ENCODE measurements around the gene FDPS. TPM values are rescaled to one million over a fixed set of nuclear protein-coding genes. Genes with fewer than 3 reads are reported as not detected.

FDPS gene
- total RNA-seq, 1 experiment from 2014 or later = 269 TPM

DNA sequence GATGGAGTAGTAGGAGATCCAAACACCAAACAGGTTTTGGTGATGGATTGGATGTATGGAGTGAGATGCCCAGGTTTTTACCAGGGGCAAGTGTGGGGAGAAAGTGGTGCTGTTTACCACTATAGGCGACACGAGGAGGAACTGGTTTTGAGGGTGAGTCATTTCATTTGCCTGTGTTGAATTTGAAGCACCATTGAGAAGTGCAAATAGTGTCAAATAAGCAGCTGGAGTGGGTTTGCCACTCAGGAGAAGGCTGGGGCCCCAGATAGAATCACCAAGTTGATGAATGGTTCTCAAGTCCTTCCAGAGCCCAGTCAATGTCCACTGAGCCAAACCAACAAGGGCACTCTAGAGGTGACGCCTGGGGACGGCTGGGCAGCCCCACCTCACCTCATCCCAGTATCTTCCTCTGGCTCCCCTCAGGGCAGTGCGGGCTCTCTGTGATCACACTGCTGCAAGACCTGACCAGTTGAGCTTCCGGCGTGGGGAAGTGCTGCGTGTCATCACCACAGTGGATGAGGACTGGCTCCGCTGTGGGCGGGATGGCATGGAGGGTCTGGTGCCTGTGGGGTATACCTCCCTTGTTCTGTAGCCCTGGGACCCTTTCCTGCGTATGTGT lies 21.4 kb downstream of the FDPS start:
- no peaks in the 10 kb centered on the region for H3K9me2 ChIP-seq (ENCODE audit: insufficient read depth)
- no peak overlapping the region for H3K27ac ChIP-seq (ENCODE audit: low read depth, low read length)
- H3K27me3 ChIP-seq (ENCODE audit: insufficient read depth, low read length) = no peaks in the 10 kb centered on the region
- H3K79me2 ChIP-seq (ENCODE audit: insufficient read depth, low read length) = peaks cover 31% of the 10 kb centered on the region; the same call in 1 of the 2 replicates
- DNase-seq (ENCODE audit: low read depth, low spot score) = no peak
- TF ChIP-seq SP1 (IDR thresholded peaks at IDR 0.05; ENCODE audit: low read depth) (no peak), POLR2AphosphoS5 (IDR thresholded peaks at IDR 0.05; ENCODE audit: low read depth, low read length) (no peak), JUND (IDR thresholded peaks at IDR 0.05) (no peak), POLR2A (IDR thresholded peaks at IDR 0.05; ENCODE audit: borderline replicate concordance, extremely low read depth, insufficient read depth, insufficient read length) (no peak), RAD21 (IDR thresholded peaks at IDR 0.05; ENCODE audit: low read depth) (no peak), EGR1 (IDR thresholded peaks at IDR 0.05; ENCODE audit: low read depth) (no peak), ZNF274 (IDR thresholded peaks at IDR 0.05; ENCODE audit: low read depth, low read length) (no peak), SIN3A (IDR thresholded peaks at IDR 0.05; ENCODE audit: low read depth) (no peak), CEBPB (IDR thresholded peaks at IDR 0.05; ENCODE audit: low read depth) (no peak), SRF (IDR thresholded peaks at IDR 0.05; ENCODE audit: low read depth) (no peak), EZH2phosphoT487 (IDR thresholded peaks at IDR 0.05; ENCODE audit: borderline replicate concordance) (no peak), FOSL1 (IDR thresholded peaks at IDR 0.05; ENCODE audit: low read depth) (no peak), YY1 (IDR thresholded peaks at IDR 0.05; ENCODE audit: extremely low read depth, insufficient replicate concordance, low read depth, low read length) (no peak)
- TF ChIP-seq, protein P1, sequence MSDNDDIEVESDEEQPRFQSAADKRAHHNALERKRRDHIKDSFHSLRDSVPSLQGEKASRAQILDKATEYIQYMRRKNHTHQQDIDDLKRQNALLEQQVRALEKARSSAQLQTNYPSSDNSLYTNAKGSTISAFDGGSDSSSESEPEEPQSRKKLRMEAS (IDR thresholded peaks at IDR 0.05) = no peak
- TF ChIP-seq, protein P2, sequence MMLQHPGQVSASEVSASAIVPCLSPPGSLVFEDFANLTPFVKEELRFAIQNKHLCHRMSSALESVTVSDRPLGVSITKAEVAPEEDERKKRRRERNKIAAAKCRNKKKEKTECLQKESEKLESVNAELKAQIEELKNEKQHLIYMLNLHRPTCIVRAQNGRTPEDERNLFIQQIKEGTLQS (IDR thresholded peaks at IDR 0.05) = no peak
- TF ChIP-seq, protein P3, sequence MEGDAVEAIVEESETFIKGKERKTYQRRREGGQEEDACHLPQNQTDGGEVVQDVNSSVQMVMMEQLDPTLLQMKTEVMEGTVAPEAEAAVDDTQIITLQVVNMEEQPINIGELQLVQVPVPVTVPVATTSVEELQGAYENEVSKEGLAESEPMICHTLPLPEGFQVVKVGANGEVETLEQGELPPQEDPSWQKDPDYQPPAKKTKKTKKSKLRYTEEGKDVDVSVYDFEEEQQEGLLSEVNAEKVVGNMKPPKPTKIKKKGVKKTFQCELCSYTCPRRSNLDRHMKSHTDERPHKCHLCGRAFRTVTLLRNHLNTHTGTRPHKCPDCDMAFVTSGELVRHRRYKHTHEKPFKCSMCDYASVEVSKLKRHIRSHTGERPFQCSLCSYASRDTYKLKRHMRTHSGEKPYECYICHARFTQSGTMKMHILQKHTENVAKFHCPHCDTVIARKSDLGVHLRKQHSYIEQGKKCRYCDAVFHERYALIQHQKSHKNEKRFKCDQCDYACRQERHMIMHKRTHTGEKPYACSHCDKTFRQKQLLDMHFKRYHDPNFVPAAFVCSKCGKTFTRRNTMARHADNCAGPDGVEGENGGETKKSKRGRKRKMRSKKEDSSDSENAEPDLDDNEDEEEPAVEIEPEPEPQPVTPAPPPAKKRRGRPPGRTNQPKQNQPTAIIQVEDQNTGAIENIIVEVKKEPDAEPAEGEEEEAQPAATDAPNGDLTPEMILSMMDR (IDR thresholded peaks at IDR 0.05 in 2 of 3, conservative IDR thresholded peaks at IDR 0.05 in 1 of 3; ENCODE audit: borderline replicate concordance in 1 of 3, insufficient read depth in 1 of 3, low read depth in 2 of 3, low read length in 2 of 3) = no peak
- RAD21 ChIA-PET (ENCODE audit: low non-redundant PET in 1 of 2, low total read pairs in 2 of 2, uncharacterized antibody in 2 of 2, unreplicated experiment in 2 of 2) = no interaction called here
- no peak overlapping the region for H3K4me3 ChIP-seq (replicated peaks in 1 of 2; ENCODE audit: low read depth in 1 of 2, low read length in 2 of 2)
- 0 out of 2 replicates have a peak, but pooled peaks cover 2% of the 10 kb centered on the region for H4K20me1 ChIP-seq (ENCODE audit: insufficient read depth)
- peaks cover 24 to 28% of the 10 kb centered on the region in 2 experiments; a peak in 3 of 4 replicates for H3K36me3 ChIP-seq (ENCODE audit: control insufficient read depth in 1 of 2, insufficient read depth in 2 of 2, low read length in 2 of 2)
- ATAC-seq = no peak
- CTCF ChIA-PET = no interaction called here
- intact Hi-C loops (cut with micrococcal nuclease) = loop anchor here (10.0 kb wide), 1 partner anchor 155 kb away; the partner anchor contains the start of genes KRTCAP2 and TRIM46
- no peak overlapping the region for H2AFZ ChIP-seq (ENCODE audit: low read depth, low read length, poor library complexity, severe bottlenecking)
- no peak overlapping the region for H3K4me2 ChIP-seq (ENCODE audit: low read length)
- no peak overlapping the region for H3K9ac ChIP-seq (ENCODE audit: low read length)
- H3K4me1 ChIP-seq (ENCODE audit: control insufficient read depth in 1 of 2, insufficient read depth in 2 of 2, low read length in 2 of 2) = peaks cover 6 to 8% of the 10 kb centered on the region in 2 experiments
- no peaks in the 10 kb centered on the region for H3K9me3 ChIP-seq (ENCODE audit: control insufficient read depth in 1 of 2, insufficient read depth in 1 of 2, low read depth in 1 of 2, low read length in 2 of 2)
- no TSS peak for BruUV-seq (replicated peaks)
- POLR2A ChIA-PET = no interaction called here
